Caco-2 (cell line): Measurements from ENCODE around the gene ECT2. TPM values are rescaled to one million over a fixed set of nuclear protein-coding genes. Genes with fewer than 3 reads are reported as not detected.
"Not testable (repeated sequence)": the region's sequence is repeated elsewhere in the genome, so short reads cannot be mapped to it uniquely, and the experiment has no call there.

ENCODE experiments used
- BruUV-seq: library from RNA; stranded (reverse); fragments of 400-500 nt; replicated peaks from 2 replicates; lab custom pipeline; 2021; lab: Mats Ljungman, UMichigan
- CTCF ChIA-PET: fragments of 300-600 bp; sonication (Branson Sonifier 250); formaldehyde crosslinking; loops from one replicate; lab custom pipeline; 2022; ENCODE audit warnings: antibody characterized with exemption; lab: Charles Lee
- POLR2A ChIA-PET: fragments of 300-600 bp; sonication (Branson Sonifier 250); formaldehyde crosslinking; loops from one replicate; lab custom pipeline; 2022; ENCODE audit warnings: antibody characterized with exemption; lab: Charles Lee
- DNase-seq, 2 experiments: peaks; one replicate each; pipeline versions ENCODE4 v3.0.0 to v3.0.0-alpha.2; 2020 to 2022
- H3K27me3 ChIP-seq: replicated peaks from 2 replicates; pipeline ENCODE4 v1.6.0; 2011; ENCODE audit warnings: low read length; ENCODE audit not compliant: control insufficient read depth, insufficient read depth
- H3K36me3 ChIP-seq: 2 replicates; pipeline ENCODE4 v1.5.1; 2011; ENCODE audit warnings: low read length; ENCODE audit not compliant: control insufficient read depth, insufficient read depth
- H3K4me1 ChIP-seq: fragments of 250-450 bp; sonication (Bioruptor Pico); 2 replicates; pipeline ENCODE4 v1.5.1; 2020; ENCODE audit warnings: mild to moderate bottlenecking
- H3K4me3 ChIP-seq: 2 replicates; pipeline ENCODE4 v1.5.1; 2011; ENCODE audit warnings: low read depth, mild to moderate bottlenecking, control low read depth, low read length
- H3K9me3 ChIP-seq: fragments of 250-450 bp; sonication (Bioruptor Pico); 2 replicates; pipeline ENCODE4 v1.5.1; 2020; ENCODE audit warnings: mild to moderate bottlenecking, moderate library complexity
- H3K27ac Mint-ChIP-seq: one replicate; pipeline ENCODE4 v1.8.0; 2022; ENCODE audit warnings: mixed read lengths; ENCODE audit not compliant: unreplicated experiment
- H3K27me3 Mint-ChIP-seq: one replicate; pipeline ENCODE4 v1.8.0; 2022; ENCODE audit warnings: mixed read lengths; ENCODE audit not compliant: insufficient read depth, unreplicated experiment
- H3K36me3 Mint-ChIP-seq: one replicate; pipeline ENCODE4 v1.8.0; 2022; ENCODE audit warnings: mild to moderate bottlenecking, mixed read lengths; ENCODE audit not compliant: insufficient read depth, unreplicated experiment
- H3K4me1 Mint-ChIP-seq: one replicate; pipeline ENCODE4 v1.8.0; 2022; ENCODE audit warnings: low read depth, mixed read lengths; ENCODE audit not compliant: unreplicated experiment
- H3K4me3 Mint-ChIP-seq: one replicate; pipeline ENCODE4 v1.8.0; 2022; ENCODE audit warnings: mild to moderate bottlenecking, moderate library complexity, mixed read lengths; ENCODE audit not compliant: unreplicated experiment
- H3K9me3 Mint-ChIP-seq: one replicate; pipeline ENCODE4 v1.8.0; 2022; ENCODE audit warnings: mixed read lengths; ENCODE audit not compliant: unreplicated experiment
- CTCF ChIP-seq, 2 experiments: fragments of 200-600 bp in 1 of 2; IDR thresholded peaks; 1 replicate in 1 of 2; 2 replicates in 1 of 2; pipeline versions ENCODE4 v1.5.1 to v1.8.0; 2011 to 2022; ENCODE audit warnings: antibody characterized with exemption in 1 of 2, control low read depth in 1 of 2, inconsistent platforms in 1 of 2, low read depth in 1 of 2, low read length in 1 of 2, mild to moderate bottlenecking in 1 of 2, moderate library complexity in 1 of 2; ENCODE audit not compliant: insufficient read depth in 1 of 2, severe bottlenecking in 1 of 2, unreplicated experiment in 1 of 2
- intact Hi-C: fragments of 100-400 bp; cut with micrococcal nuclease; formaldehyde crosslinking; loops from one replicate; pipeline ENCODE4 v1.10.0; 2022; ENCODE audit not compliant: unreplicated experiment
- total RNA-seq: library from RNA; stranded (reverse); gene quantifications from 2 replicates; pipeline ENCODE4 v1.2.3, GENCODE V29; 2022

ECT2 gene
- total RNA-seq, 1 experiment from 2014 or later = 68.0 TPM

GRCh38 chr3:172820492-172820891 is 70.0 kb downstream of the ECT2 start:
- Mint-ChIP-seq H3K9me3 (peaks cover 5% of the 10 kb centered on the region), H3K27me3 (no peaks in the 10 kb centered on the region), H3K4me1 (no peaks in the 10 kb centered on the region), H3K4me3 (no peak overlapping the region), H3K27ac (no peak overlapping the region), H3K36me3 (peaks cover 21% of the 10 kb centered on the region)
- POLR2A ChIA-PET = no interaction called here
- Histone ChIP-seq H3K36me3 (no peaks in the 10 kb centered on the region), H3K4me1 (no peaks in the 10 kb centered on the region), H3K9me3 (0 out of 2 replicates have a peak, but pooled peaks cover 8% of the 10 kb centered on the region), H3K27me3 (no peaks in the 10 kb centered on the region), H3K4me3 (no peak overlapping the region)
- CTCF ChIA-PET = no interaction called here
- intact Hi-C loops = no loop called here
- DNase-seq = no peak
- TF ChIP-seq CTCF (IDR thresholded peaks at IDR 0.05; ENCODE audit: insufficient read depth in 1 of 2, low read depth in 1 of 2, low read length in 1 of 2, severe bottlenecking in 1 of 2, unreplicated experiment in 1 of 2) = no peak
- TSS peak; percentile 42 for BruUV-seq

GRCh38 chr3:172824229-172824628 is 73.7 kb downstream of the ECT2 start:
- Histone ChIP-seq H3K4me1 (no peaks in the 10 kb centered on the region), H3K4me3 (no peak overlapping the region), H3K36me3 (no peaks in the 10 kb centered on the region), H3K9me3 (0 out of 2 replicates have a peak, but pooled peaks cover 8% of the 10 kb centered on the region), H3K27me3 (no peaks in the 10 kb centered on the region)
- POLR2A ChIA-PET = no interaction called here
- intact Hi-C loops = no loop called here
- Mint-ChIP-seq H3K4me1 (no peaks in the 10 kb centered on the region), H3K9me3 (peaks cover 20% of the 10 kb centered on the region), H3K36me3 (peaks cover 23% of the 10 kb centered on the region), H3K4me3 (no peak overlapping the region), H3K27ac (no peak overlapping the region), H3K27me3 (no peaks in the 10 kb centered on the region)
- TF ChIP-seq CTCF (IDR thresholded peaks at IDR 0.05; ENCODE audit: insufficient read depth in 1 of 2, low read depth in 1 of 2, low read length in 1 of 2, severe bottlenecking in 1 of 2, unreplicated experiment in 1 of 2) = no peak
- no TSS peak for BruUV-seq
- DNase-seq = no peak
- CTCF ChIA-PET = no interaction called here

- H3K4me3 Mint-ChIP-seq, H3K27me3 ChIP-seq, H3K4me1 ChIP-seq, H3K9me3 ChIP-seq, H3K4me1 Mint-ChIP-seq, H3K27me3 Mint-ChIP-seq, BruUV-seq, H3K4me3 ChIP-seq, intact Hi-C loops, H3K36me3 ChIP-seq, DNase-seq, CTCF ChIA-PET, POLR2A ChIA-PET, H3K27ac Mint-ChIP-seq: not testable (repeated sequence)
- H3K36me3 Mint-ChIP-seq = peaks cover 15% of the 10 kb centered on the region
- peaks cover 20% of the 10 kb centered on the region for H3K9me3 Mint-ChIP-seq
Observed at GRCh38 chr3:172827231-172827630, 76.7 kb downstream of the ECT2 start.

- H3K4me1 Mint-ChIP-seq = no peaks in the 10 kb centered on the region
- H3K27ac Mint-ChIP-seq = no peak overlapping the region
- ChIA-PET CTCF (no interaction called here), POLR2A (no interaction called here)
- H3K4me3 ChIP-seq = no peak overlapping the region
- BruUV-seq = no TSS peak
- H3K9me3 ChIP-seq = no peaks in the 10 kb centered on the region
- H3K4me1 ChIP-seq = no peaks in the 10 kb centered on the region
- intact Hi-C loops = loop anchor here (10.0 kb wide), 1 partner anchor 152 kb away; no protein-coding TSS in a partner anchor
- no peaks in the 10 kb centered on the region for H3K36me3 ChIP-seq
- no peak for DNase-seq
- TF ChIP-seq CTCF (IDR thresholded peaks at IDR 0.05; ENCODE audit: insufficient read depth in 1 of 2, low read depth in 1 of 2, low read length in 1 of 2, severe bottlenecking in 1 of 2, unreplicated experiment in 1 of 2) = no peak
- no peaks in the 10 kb centered on the region for H3K9me3 Mint-ChIP-seq
- H3K27me3 Mint-ChIP-seq = peaks cover 4% of the 10 kb centered on the region
- no peaks in the 10 kb centered on the region for H3K27me3 ChIP-seq
- peaks cover 4% of the 10 kb centered on the region for H3K36me3 Mint-ChIP-seq
- H3K4me3 Mint-ChIP-seq = no peak overlapping the region
Observed at GRCh38 chr3:172832983-172833382, 82.5 kb downstream of the ECT2 start.
